AG04450 (cell line): ENCODE data around the gene PIGU. TPM values are rescaled to one million over a fixed set of nuclear protein-coding genes. Genes with fewer than 3 reads are reported as not detected.

ENCODE experiments used
- CTCF ChIA-PET: fragments of 300-600, 350-600 bp; formaldehyde crosslinking; extraction: SDS; loops from one replicate; lab custom pipeline; 2022; ENCODE audit warnings: antibody characterized with exemption, inconsistent platforms; lab: Charles Lee
- POLR2A ChIA-PET: fragments of 350-600 bp; formaldehyde crosslinking; extraction: SDS; loops from one replicate; lab custom pipeline; 2021; ENCODE audit warnings: antibody characterized with exemption, inconsistent platforms; lab: Yijun Ruan, JAX
- DNase-seq: peaks from one replicate; pipeline ENCODE4 v3.0.0-alpha.2; 2011; ENCODE audit warnings: low read depth, low spot score
- H3K27ac ChIP-seq: one replicate; pipeline ENCODE4 v1.5.1; 2012; ENCODE audit warnings: low read depth, low read length, control low read depth
- H3K27me3 ChIP-seq: one replicate; pipeline ENCODE4 v1.6.0; 2012; ENCODE audit warnings: low read length; ENCODE audit not compliant: control insufficient read depth, insufficient read depth
- H3K4me3 ChIP-seq: 2 replicates; pipeline ENCODE4 v1.5.1; 2011; ENCODE audit warnings: mild to moderate bottlenecking, low read depth, low read length, control low read depth
- H3K9me3 ChIP-seq: 2 replicates; pipeline ENCODE4 v1.5.1; 2012; ENCODE audit warnings: low read length; ENCODE audit not compliant: control insufficient read depth, insufficient read depth
- polyA plus RNA-seq: library from polyadenylated mRNA; depleted of rRNA; stranded (reverse); fragments of >200 nt; gene quantifications from 2 replicates; pipeline ENCODE4 v1.2.3, GENCODE V29; 2011
- TF ChIP-seq, protein P1 (sequence below): IDR thresholded peaks from 2 replicates; pipeline ENCODE4 v1.5.1; 2011; ENCODE audit warnings: low read depth, low read length, control low read depth, inconsistent platforms

The PIGU gene
- polyA plus RNA-seq, 1 experiment: 54.8 TPM

DNA sequence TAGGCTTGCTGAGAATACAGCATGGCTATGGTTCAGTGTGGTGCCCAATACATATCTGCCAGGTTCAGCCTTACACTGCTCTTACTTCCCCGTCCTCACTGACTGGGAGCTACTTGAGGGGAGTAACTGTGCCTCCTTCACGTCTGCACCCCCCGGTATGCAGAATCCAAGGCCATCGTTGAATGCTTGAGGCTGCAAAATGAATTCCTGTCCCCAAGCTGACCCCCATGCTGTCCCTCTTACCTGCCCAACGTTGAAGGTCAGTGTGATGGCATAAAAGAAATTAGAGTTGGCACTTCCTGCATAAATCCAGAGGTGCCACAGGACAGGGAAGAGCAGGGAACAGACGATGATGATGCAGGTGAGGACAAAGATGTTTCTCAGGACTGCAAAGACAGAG lies 102.0 kb downstream of the PIGU start:
- H3K9me3 ChIP-seq: no peaks in the 10 kb centered on the region
- no peak overlapping the region for H3K4me3 ChIP-seq
- TF ChIP-seq, protein P1, sequence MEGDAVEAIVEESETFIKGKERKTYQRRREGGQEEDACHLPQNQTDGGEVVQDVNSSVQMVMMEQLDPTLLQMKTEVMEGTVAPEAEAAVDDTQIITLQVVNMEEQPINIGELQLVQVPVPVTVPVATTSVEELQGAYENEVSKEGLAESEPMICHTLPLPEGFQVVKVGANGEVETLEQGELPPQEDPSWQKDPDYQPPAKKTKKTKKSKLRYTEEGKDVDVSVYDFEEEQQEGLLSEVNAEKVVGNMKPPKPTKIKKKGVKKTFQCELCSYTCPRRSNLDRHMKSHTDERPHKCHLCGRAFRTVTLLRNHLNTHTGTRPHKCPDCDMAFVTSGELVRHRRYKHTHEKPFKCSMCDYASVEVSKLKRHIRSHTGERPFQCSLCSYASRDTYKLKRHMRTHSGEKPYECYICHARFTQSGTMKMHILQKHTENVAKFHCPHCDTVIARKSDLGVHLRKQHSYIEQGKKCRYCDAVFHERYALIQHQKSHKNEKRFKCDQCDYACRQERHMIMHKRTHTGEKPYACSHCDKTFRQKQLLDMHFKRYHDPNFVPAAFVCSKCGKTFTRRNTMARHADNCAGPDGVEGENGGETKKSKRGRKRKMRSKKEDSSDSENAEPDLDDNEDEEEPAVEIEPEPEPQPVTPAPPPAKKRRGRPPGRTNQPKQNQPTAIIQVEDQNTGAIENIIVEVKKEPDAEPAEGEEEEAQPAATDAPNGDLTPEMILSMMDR: no peak
- H3K27me3 ChIP-seq: no peaks in the 10 kb centered on the region
- H3K27ac ChIP-seq: no peak overlapping the region
- no peak for DNase-seq
- ChIA-PET POLR2A (no interaction called here), CTCF (no interaction called here)

DNA sequence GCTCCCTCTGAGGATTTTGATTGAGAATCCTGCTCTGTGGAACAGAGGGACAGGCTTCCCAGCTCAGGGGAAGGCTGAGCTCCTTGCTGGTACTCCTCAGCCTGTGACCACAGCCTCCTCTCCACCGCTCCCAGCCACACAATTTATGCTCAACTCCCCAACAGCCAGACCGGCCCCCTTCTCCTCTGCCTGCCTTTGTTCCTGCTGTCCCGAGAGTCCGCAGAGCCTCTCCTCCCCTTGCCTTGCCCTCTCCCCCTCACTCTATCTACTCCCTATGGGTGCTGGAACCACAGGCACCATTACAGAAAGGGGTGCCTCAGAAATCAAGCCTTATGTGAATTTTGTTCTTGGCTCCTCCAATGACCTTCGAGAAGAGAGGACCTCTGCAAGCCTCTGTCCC lies 102.5 kb downstream of the PIGU start:
- Histone ChIP-seq H3K27ac (no peak overlapping the region), H3K9me3 (no peaks in the 10 kb centered on the region), H3K4me3 (no peak overlapping the region), H3K27me3 (no peaks in the 10 kb centered on the region)
- TF ChIP-seq, protein P1: no peak
- ChIA-PET CTCF (no interaction called here), POLR2A (no interaction called here)
- DNase-seq: no peak

DNA sequence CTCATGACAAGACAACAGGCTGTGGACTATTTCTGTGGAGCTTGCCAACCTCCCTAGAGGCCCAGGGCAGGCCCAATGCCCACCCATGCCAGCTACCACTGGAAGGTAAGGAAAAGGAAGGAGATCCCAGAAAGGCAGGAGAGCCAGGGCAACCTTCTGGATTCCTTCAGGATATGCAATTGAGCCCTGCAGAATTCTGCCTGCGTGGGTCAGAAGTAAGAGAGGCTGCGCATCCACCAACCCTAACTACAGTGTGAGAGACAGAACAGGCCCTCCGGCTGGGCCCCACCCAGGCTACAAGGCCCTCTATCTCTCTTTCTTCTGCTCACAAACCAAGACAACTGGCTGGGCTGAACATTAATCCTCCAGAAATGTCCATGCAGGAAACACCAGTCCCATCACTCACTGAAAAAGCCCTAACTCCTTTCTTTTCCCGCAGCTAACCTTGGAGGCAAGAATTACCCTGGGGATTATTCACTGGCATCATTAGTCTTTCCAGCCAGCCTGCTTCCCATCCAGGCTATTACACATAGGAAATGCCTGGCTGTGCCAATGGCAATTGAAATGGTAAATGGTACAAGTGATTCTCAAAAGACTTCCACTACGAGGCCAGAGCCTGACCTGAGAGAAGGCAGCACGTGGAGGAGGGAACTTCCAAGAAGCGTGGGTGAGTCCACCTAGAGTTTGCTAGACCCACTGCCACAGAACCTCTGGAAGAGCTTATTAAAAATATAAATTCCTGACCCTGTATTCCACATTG lies 103.2 kb downstream of the PIGU start:
- ChIA-PET POLR2A (no interaction called here), CTCF (no interaction called here)

DNA sequence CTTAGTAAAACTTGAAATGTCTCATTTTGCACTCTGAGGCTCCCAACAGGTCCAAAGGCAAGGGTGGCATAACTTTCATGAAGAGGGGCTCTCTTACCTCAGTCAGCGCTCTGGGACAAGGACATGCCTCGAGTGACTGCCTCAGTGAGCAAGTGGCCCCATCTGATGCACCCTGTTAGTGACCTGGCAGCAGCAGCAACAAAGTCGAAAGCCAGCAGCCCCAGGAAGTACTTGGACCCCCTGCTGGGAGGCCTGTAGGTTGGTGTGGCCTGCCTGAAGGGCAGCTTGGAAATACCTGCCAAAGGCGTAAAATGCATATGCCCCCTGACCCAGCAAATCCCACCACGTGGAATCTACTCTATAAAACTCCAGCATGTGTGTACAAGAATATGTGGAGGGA lies 105.1 kb downstream of the PIGU start:
- no peaks in the 10 kb centered on the region for H3K9me3 ChIP-seq
- TF ChIP-seq, protein P1: no peak

More for the DNA sequence above, 103.2 kb downstream of the PIGU start:
- Histone ChIP-seq H3K27ac (no peak overlapping the region), H3K27me3 (no peaks in the 10 kb centered on the region), H3K4me3 (no peak overlapping the region), H3K9me3 (no peaks in the 10 kb centered on the region)
- no peak for DNase-seq
- TF ChIP-seq, protein P1: no peak

DNA sequence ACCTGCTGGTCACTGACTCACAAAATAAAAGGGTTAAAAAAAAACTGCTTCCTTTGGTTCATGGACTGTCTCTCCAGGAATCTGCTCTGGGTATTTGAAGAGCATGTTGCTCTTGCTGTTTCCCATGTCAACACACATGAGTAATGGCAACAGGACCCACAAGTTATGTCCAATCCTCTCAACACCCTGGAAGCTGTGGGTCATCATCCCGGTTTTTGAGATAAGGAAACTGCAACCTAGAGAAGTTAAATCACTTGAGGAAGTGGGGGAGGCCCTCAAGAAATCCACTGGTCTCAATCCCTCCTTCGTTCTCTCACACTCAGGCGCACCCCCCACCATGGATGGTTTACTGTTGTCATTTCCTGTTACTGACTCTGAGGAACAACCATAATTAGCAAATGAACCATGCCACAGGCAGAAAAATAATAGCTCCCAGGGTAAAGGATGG lies 106.0 kb downstream of the PIGU start:
- no peak overlapping the region for H3K27ac ChIP-seq
- CTCF ChIA-PET: interaction anchor here (0.8 to 1.7 kb wide), 4 partner anchors 137 to 303 kb away, joined by 3 to 6 read pairs (median 4); no protein-coding TSS in a partner anchor
- H3K9me3 ChIP-seq: no peaks in the 10 kb centered on the region
- no peaks in the 10 kb centered on the region for H3K27me3 ChIP-seq
- H3K4me3 ChIP-seq: no peak overlapping the region
- TF ChIP-seq, protein P1: no peak
- POLR2A ChIA-PET: no interaction called here
- no peak for DNase-seq

More for the DNA sequence above, 105.1 kb downstream of the PIGU start:
- no peak overlapping the region for H3K4me3 ChIP-seq
- no peaks in the 10 kb centered on the region for H3K27me3 ChIP-seq
- H3K27ac ChIP-seq: no peak overlapping the region
- ChIA-PET POLR2A (no interaction called here), CTCF (interaction anchor here (0.8 to 1.7 kb wide), 4 partner anchors 136 to 302 kb away, joined by 3 to 6 read pairs (median 4); no protein-coding TSS in a partner anchor)
- no peak for DNase-seq
